Measurements from ENCODE around the gene TSTD1.
"Not testable (repeated sequence)": the region's sequence is repeated elsewhere in the genome, so short reads cannot be mapped to it uniquely, and the experiment has no call there.

Gene TSTD1

DNA sequence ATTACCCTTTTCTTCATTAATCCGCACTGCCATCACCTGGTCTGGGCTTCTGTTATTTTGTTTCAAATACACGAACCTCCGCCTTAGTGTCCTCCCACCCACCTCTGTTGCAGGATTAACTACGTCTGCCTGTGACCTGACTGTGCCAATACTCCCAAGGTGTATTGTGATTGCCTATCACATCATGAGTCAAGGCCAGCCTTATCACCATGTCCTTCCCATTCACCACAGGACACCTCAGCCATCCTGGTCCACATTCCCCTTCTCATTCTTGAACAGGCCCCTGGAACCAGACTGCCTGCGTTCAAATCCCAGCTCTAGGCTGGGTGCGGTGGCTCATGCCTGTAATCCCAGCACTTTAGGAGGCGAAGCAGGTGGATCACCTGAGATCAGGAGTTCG, 32.2 kb downstream of the TSTD1 start:
- DNase-seq: no peak

DNA sequence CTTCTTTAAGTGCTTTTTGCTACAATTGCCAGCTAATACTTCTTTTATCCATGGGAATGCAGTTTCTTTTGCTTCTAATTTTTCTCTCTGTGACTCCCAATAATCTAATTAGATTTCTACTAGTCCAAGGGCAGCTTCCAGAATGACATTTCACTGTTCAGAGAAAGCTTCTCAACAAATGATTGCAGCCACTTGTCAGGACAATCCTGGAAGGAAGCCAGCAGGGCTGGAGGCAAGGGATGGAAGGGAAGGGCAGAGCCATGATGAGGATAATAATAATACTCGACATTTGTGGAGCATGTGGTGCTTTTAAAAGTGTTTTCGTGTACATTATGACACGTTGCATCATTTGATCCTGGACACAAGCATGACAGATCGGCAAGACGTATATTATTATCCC, 37.2 kb downstream of the TSTD1 start:
- DNase-seq: no peak

DNA sequence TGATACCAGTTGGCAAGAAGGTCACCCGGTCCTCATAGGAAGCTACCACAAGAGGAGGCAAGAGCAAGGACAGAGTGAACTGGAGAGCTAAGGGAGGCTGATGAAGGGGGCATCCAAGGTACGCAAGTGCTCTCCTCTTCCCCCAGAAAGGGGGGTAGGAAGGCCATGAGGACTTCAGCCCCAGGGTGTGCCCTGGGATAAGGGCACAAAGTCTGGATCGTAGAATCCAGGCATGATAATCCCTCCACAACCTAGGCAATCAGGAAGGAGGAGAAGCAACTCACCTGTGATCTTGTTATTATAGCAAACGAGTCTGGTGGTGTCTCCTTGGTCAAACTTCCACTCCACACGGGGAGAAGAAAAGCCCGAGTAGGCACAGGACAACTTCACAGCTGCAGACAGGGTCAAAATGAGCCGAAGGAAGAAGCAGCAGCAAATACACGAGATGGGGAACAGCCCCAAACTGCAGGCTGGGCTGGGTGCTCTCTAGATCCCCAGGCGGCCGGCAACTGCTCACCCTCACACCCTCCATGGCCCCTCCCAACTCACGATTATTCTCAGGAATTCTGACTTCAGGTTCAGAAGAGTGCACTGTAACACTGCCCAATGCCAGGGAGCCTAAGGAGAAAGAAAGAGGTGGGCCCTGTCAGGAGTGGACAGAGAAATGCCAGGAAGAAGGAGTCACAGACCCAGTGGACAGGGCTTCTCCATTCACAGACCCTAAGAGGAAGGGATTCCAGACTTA, 37.9 kb downstream of the TSTD1 start:
- DNase-seq: no peak

DNA sequence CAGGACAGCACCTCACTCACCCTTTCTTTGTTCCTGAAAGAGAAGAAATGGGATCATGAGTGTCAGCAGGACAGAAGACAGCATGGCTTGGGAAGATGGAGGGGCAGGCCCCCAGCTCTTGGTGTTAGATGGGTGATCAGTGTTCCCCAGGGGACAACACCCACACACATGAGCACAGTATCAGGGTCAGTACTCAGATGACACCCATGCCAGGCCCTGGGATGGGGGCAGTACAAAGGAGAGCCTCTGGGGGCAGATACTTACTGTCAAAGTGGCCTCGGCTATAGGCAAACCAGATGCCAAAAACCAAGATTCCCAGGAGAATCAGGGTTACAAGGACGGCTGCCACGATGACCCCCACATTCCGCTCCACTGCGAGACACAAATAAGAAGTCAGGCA, 39.4 kb downstream of the TSTD1 start:
- DNase-seq: no peak

DNA sequence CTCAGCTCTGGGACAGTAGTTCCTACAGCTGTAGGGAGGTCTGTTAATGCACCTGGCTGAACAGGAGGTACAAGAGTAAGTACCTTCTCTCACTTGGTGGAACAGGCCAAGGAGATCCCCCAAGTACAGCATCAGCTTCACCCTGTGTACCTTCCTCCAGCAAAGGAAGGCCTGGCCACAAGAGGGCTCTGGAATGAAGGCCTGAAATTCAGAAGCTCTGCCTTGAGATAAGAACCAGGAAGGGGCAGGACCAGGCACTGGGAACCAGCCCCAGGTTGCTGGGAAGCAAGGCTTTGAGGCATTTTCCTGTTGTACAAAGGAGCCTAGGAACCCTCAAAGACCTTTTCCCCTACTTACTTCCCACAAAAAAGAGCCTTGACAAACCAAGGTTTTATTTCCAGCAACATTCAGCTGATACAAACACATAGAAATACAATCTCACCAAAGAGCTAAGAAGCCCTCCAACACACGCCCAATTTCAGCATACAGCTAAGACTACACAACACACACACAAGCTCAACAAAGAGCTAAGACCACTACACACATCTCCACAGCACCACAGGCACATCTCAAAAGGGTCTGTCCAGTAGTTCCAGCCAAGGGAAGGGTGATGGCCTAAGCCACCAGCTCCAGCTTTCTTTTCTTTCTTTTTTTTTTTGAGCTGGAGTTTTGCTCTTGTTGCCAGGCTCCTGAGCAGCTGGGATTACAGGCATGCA, 41.3 kb downstream of the TSTD1 start:
- DNase-seq: peak; percentile 64

DNA sequence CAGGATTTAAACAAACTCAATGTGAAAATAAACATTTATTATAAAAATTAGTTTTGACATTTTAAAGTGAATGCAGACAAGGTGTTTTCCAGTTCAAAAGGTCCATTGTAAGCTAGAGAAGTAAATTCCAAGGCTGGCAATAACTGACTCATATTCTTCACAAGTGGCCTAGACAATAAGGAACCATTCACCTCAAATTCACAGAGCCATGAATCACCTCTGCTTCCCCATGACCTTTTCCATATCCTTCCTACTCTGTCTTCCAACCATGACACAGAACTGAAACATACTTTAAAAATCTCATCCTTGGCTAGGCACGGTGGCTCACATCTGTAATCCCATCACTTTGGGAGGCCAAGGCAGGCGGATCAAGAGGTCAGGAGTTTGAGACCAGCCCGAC, 42.6 kb downstream of the TSTD1 start:
- DNase-seq: no peak

DNA sequence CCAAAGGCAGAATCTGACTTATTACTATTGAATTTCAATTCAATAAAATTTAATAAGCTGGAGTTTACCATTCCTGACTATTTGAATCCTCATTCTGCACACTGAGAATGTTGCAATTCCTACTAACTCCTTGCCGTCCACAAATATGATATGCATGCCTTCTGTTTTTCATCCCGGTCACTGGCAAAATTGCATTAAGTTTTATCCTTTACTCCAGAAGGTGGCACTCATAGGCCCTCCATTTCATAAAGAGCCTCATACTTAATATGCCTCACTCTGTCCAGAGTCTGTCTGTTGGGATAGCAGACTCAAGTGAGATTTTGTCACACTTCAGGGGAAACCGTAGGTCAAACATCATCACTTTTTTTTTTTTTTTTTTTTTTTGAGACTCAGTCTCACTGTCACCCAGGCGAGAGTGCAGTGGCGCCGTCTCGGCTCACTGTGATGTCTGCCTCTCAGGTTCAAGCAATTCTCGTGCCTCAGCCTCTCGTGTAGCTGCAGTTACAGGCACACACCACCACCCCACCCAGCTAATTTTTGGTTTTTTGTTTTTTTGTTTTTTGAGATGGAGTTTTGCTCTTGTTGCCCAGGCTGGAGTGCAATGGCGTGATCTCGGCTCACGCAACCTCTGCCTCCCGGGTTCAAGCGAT, 45.1 kb downstream of the TSTD1 start:
- DNase-seq: peak; percentile 38

DNA sequence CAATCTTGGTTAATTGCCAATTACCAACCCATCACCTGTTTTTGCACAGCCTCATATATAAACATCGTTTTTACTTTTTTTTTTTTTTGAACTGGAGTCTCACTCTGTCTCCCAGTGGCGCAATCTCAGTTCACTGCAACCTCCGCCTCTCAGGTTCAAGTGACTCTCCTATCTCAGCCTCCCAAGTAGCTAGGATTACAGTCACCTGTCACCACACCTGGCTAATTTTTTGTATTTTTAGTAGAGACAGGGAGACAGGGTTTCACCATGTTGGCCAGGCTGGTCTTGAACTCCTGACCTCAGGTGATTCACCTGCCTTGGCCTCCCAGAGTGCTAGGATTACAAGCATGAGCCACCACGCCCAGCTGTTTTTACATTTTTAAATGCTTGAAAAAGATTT, 46.7 kb downstream of the TSTD1 start:
- not testable (repeated sequence) for DNase-seq

Measured in RPMI8226 (cell line).